Testis (tissue), 3 donors: ENCODE data around the gene LRP1B. TPM values are rescaled to one million over a fixed set of nuclear protein-coding genes. Genes with fewer than 3 reads are reported as not detected.
"Not testable (repeated sequence)": the region's sequence is repeated elsewhere in the genome, so short reads cannot be mapped to it uniquely, and the experiment has no call there.

Source experiments
- DNase-seq: peaks from one replicate; pipeline ENCODE4 v3.0.0-alpha.2; 2019
- H3K27ac ChIP-seq, 2 donors: fragments of 200-600 bp; sonication (generic); one replicate each; pipeline ENCODE4 v1.5.1; 2019
- H3K27me3 ChIP-seq: fragments of 200-600 bp; sonication (generic); one replicate; pipeline ENCODE4 v1.5.1; 2019
- H3K36me3 ChIP-seq: fragments of 200-600 bp; sonication (generic); one replicate; pipeline ENCODE4 v1.5.1; 2017; ENCODE audit warnings: low read depth; ENCODE audit errors: missing control alignments
- H3K4me1 ChIP-seq: fragments of 200-600 bp; sonication (generic); one replicate; pipeline ENCODE4 v1.5.1; 2019
- H3K4me3 ChIP-seq, 2 donors: fragments of 200-600 bp; sonication (generic); one replicate each; pipeline ENCODE4 v1.5.1; 2017 to 2019
- H3K9me3 ChIP-seq: fragments of 200-600 bp; sonication (generic); one replicate; pipeline ENCODE4 v1.5.1; 2017
- POLR2A ChIP-seq: fragments of 450-650 bp; IDR thresholded peaks from one replicate; pipeline ENCODE4 v1.6.1; 2017; ENCODE audit warnings: antibody characterized with exemption, mild to moderate bottlenecking, moderate library complexity
- WGBS, 2 donors: methylation state at CpG; one replicate each; pipeline ENCODE4 v1.1.5; 2018; 5-methylcytosine and 5-hydroxymethylcytosine counted together
- intact Hi-C: fragments of 100-400 bp; cut with DNase I; formaldehyde crosslinking; loops from one replicate; pipeline ENCODE4 v1.15.1; 2023; ENCODE audit warnings: low total_unique reads
- polyA plus RNA-seq: library from polyadenylated mRNA; stranded (reverse); fragments of 350-450 nt; fragmentation: Illumina TruSeq; extraction: RNeasy Lipid Tissue Mini Kit (QIAGEN cat#74804); gene quantifications from one replicate; pipeline ENCODE4 v1.2.3, GENCODE V29; 2014; ENCODE audit warnings: low read depth, low replicate concordance; ENCODE audit not compliant: insufficient read depth
- total RNA-seq, 2 donors: library from RNA; depleted of rRNA; stranded (reverse); fragments of >200 nt; gene quantifications; one replicate each; pipeline ENCODE4 v1.2.3, GENCODE V29; 2016
- TF ChIP-seq, protein P1 (sequence below), 3 experiments: fragments of 450-650 bp in 2 of 3; fragments of 200-600 bp in 1 of 3; sonication (generic) in 1 of 3; IDR thresholded peaks; one replicate each; pipeline ENCODE4 v1.5.1; 2016 to 2019; ENCODE audit warnings: antibody characterized with exemption in 3 of 3, mild to moderate bottlenecking in 2 of 3, moderate library complexity in 1 of 3

LRP1B gene
- total and polyA plus RNA-seq, 3 donors from 2014 or later: 0.79 to 1.9 (median 0.84) TPM

DNA sequence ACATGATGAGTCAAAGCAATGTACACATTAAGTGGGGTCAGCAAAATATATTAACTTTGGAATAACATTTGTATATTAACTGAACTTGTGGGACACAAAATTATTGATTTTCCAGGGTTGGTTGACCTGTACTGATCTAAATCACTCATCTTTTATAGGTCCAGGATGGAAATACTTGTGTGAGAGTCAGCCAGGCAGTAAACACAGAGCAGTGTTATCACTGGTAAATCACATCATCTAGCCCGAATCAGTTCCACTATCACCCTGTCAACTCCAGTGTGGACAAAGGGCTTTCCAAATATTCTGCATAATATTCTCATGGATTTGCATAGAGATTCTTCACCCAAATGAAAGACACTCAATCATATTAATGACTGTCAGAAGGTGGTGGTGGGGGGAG, 295.7 kb downstream of the LRP1B start:
- Histone ChIP-seq H3K27me3 (no peaks in the 10 kb centered on the region), H3K4me3 (no peak overlapping the region), H3K4me1 (no peaks in the 10 kb centered on the region), H3K9me3 (no peaks in the 10 kb centered on the region), H3K36me3 (no peaks in the 10 kb centered on the region), H3K27ac (no peak overlapping the region)
- TF ChIP-seq, protein P1, sequence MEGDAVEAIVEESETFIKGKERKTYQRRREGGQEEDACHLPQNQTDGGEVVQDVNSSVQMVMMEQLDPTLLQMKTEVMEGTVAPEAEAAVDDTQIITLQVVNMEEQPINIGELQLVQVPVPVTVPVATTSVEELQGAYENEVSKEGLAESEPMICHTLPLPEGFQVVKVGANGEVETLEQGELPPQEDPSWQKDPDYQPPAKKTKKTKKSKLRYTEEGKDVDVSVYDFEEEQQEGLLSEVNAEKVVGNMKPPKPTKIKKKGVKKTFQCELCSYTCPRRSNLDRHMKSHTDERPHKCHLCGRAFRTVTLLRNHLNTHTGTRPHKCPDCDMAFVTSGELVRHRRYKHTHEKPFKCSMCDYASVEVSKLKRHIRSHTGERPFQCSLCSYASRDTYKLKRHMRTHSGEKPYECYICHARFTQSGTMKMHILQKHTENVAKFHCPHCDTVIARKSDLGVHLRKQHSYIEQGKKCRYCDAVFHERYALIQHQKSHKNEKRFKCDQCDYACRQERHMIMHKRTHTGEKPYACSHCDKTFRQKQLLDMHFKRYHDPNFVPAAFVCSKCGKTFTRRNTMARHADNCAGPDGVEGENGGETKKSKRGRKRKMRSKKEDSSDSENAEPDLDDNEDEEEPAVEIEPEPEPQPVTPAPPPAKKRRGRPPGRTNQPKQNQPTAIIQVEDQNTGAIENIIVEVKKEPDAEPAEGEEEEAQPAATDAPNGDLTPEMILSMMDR (IDR thresholded peaks at IDR 0.05): no peak
- TF ChIP-seq POLR2A: no peak
- 100% methylated on average over 1 of the region's 1 CpG for WGBS, 2 donors
- DNase-seq: no peak
- intact Hi-C loops: no loop called here

GRCh38 chr2:141828761-141829160, 302.1 kb downstream of the LRP1B start:
- WGBS, 2 donors: 65 to 79% methylated on average over 6 of the region's 6 CpGs
- Histone ChIP-seq H3K4me1 (no peaks in the 10 kb centered on the region), H3K9me3 (no peaks in the 10 kb centered on the region), H3K27ac (no peak overlapping the region), H3K36me3 (no peaks in the 10 kb centered on the region), H3K4me3 (no peak overlapping the region), H3K27me3 (no peaks in the 10 kb centered on the region)
- no peak for DNase-seq
- intact Hi-C loops: no loop called here
- no peak for TF ChIP-seq POLR2A
- TF ChIP-seq, protein P1 (IDR thresholded peaks at IDR 0.05): no peak

DNA sequence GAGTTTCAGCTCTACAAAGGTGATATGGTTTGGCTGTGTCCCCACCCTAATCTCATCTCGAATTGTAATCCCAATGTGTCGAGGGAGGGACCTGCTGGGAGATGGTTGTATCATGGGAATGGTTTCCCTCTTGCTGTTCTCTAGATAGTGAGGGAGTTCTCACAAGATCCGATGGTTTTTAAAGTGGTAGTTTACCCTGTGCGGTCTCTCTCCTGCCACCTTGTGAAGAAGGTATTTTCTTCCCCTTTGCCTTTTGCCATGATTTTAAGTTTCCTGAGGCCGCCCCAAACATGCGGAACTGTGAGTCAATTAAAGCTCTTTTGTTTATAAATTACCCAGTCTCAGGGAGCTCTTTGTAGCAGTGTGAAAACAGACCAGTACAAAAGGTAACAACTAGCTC, 306.0 kb downstream of the LRP1B start:
- Histone ChIP-seq H3K27me3 (no peaks in the 10 kb centered on the region), H3K27ac (no peak overlapping the region), H3K4me3 (peak overlapping the region in 1 of 2 donors; percentile 29), H3K9me3 (no peaks in the 10 kb centered on the region), H3K4me1 (no peaks in the 10 kb centered on the region), H3K36me3 (no peaks in the 10 kb centered on the region)
- TF ChIP-seq POLR2A: no peak
- TF ChIP-seq, protein P1 (IDR thresholded peaks at IDR 0.05): no peak
- intact Hi-C loops: no loop called here
- 57 to 60% methylated on average over 6 of the region's 6 CpGs for WGBS, 2 donors
- no peak for DNase-seq

DNA sequence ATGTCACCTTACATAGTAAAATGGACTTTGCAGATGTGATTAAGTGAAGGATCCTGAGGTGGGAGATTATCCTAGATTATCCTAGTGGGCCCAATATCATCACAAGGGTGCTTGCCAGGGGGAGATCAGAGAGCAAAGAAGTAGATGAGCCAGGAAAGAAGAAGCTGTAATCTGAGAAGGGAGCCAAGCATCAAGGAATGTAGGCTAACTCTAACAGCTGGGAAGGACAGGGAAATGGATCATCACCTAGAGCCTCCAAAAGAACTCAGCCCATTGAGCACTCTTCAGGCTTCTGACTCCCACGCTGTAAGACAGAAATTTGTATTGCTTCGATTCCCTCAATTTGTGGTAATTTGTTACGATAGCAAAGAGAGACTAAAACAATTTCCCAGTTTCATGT, 309.9 kb downstream of the LRP1B start:
- no peaks in the 10 kb centered on the region for H3K36me3 ChIP-seq
- H3K9me3 ChIP-seq: no peaks in the 10 kb centered on the region
- intact Hi-C loops: no loop called here
- H3K27me3 ChIP-seq: no peaks in the 10 kb centered on the region
- H3K27ac ChIP-seq: no peak overlapping the region
- 90 to 96% methylated on average over 3 of the region's 3 CpGs for WGBS, 2 donors
- no peak for DNase-seq
- H3K4me1 ChIP-seq: no peaks in the 10 kb centered on the region
- H3K4me3 ChIP-seq: no peak overlapping the region
- TF ChIP-seq, protein P1 (IDR thresholded peaks at IDR 0.05): no peak
- TF ChIP-seq POLR2A: no peak

- H3K36me3 ChIP-seq, H3K27me3 ChIP-seq, H3K4me3 ChIP-seq, intact Hi-C loops, H3K27ac ChIP-seq, H3K9me3 ChIP-seq, DNase-seq, H3K4me1 ChIP-seq: not testable (repeated sequence)
- 74 to 80% methylated on average over 3 of the region's 3 CpGs for WGBS, 2 donors
These were observed 315.5 kb downstream of the LRP1B start for GRCh38 chr2:141815320-141815719.
